ENCODE results near the gene ASPHD2. TPM values are rescaled to one million over a fixed set of nuclear protein-coding genes. Genes with fewer than 3 reads are reported as not detected.
A peak's percentile ranks its signal among the peaks of the same experiment; 100 is the strongest.

The ASPHD2 gene
- total and polyA plus RNA-seq, 2 of the 13 experiments (the other 11 are each of a cell fraction or from before 2014, with no cell fraction given): 0.04 TPM

- peak; percentile 48 for TF ChIP-seq SP2 (CRISPR knock-in tag; IDR thresholded peaks at IDR 0.05)
- TF ChIP-seq ZNF605 (CRISPR knock-in tag; IDR thresholded peaks at IDR 0.05): no peak
- TF ChIP-seq ZNF761 (CRISPR knock-in tag; conservative IDR thresholded peaks at IDR 0.05): 0 out of 2 replicates have a peak, but pooled peaks have one; percentile 68
- TF ChIP-seq HNF1A (IDR thresholded peaks at IDR 0.05; ENCODE audit: low read depth): no peak
- peak; percentile 67; the same call in 1 of the 2 replicates for TF ChIP-seq HNF1A (CRISPR knock-in tag; IDR thresholded peaks at IDR 0.05; ENCODE audit: borderline replicate concordance)
- TF ChIP-seq ZFP91 (CRISPR knock-in tag; IDR thresholded peaks at IDR 0.05; ENCODE audit: borderline replicate concordance): peak; percentile 82
- peak; percentile 86 for TF ChIP-seq ZBTB10 (CRISPR knock-in tag; IDR thresholded peaks at IDR 0.05; ENCODE audit: borderline replicate concordance)
- no peak for TF ChIP-seq PCBP2 (optimal IDR thresholded peaks at IDR 0.05; ENCODE audit: low read depth, low read length, poor library complexity, severe bottlenecking)
- TF ChIP-seq ZNF878 (CRISPR knock-in tag; IDR thresholded peaks at IDR 0.05): no peak
- peak; percentile 75; the same call in 1 of the 2 replicates for TF ChIP-seq NKX3-1 (CRISPR knock-in tag; IDR thresholded peaks at IDR 0.05)
- peak; percentile 41; the same call in 1 of the 2 replicates for TF ChIP-seq NFYC (CRISPR knock-in tag; IDR thresholded peaks at IDR 0.05)
- no peak for TF ChIP-seq ZNF253 (CRISPR knock-in tag; IDR thresholded peaks at IDR 0.05; ENCODE audit: borderline replicate concordance)
- TF ChIP-seq ZNF367 (CRISPR knock-in tag; IDR thresholded peaks at IDR 0.05; ENCODE audit: borderline replicate concordance): 0 out of 2 replicates have a peak, but pooled peaks have one; percentile 52
- TF ChIP-seq ZNF770 (CRISPR knock-in tag; IDR thresholded peaks at IDR 0.05): no peak
- TF ChIP-seq DPF2 (CRISPR knock-in tag; IDR thresholded peaks at IDR 0.05; ENCODE audit: borderline replicate concordance, low read depth): no peak
- TF ChIP-seq SP140L (CRISPR knock-in tag; IDR thresholded peaks at IDR 0.05; ENCODE audit: borderline replicate concordance): no peak
- peak; percentile 80 for TF ChIP-seq ZNF768 (CRISPR knock-in tag; IDR thresholded peaks at IDR 0.05)
Measured at GRCh38 chr22:26483439-26484359, 54.6 kb downstream of the ASPHD2 start, which contains the start of the genes HPS4 and SRRD (continued).

Measured in HepG2 (cell line).